Subcutaneous adipose tissue (tissue), 4 donors: ENCODE measurements around the gene IL12RB2. TPM values are rescaled to one million over a fixed set of nuclear protein-coding genes. Genes with fewer than 3 reads are reported as not detected.

ENCODE experiments used
- CTCF ChIP-seq: fragments of 450-650 bp; IDR thresholded peaks from one replicate; pipeline ENCODE4 v1.5.1; 2016; ENCODE audit warnings: low read depth, mild to moderate bottlenecking, control low read depth, antibody characterized with exemption, moderate library complexity
- total RNA-seq, 4 donors: library from RNA; depleted of rRNA; stranded (reverse); fragments of >200 nt; gene quantifications; one replicate each; pipeline ENCODE4 v1.1.0, GENCODE V29; 2016

Gene IL12RB2
- total RNA-seq, 4 donors from 2014 or later = 2.2 to 3.6 (median 3.1) TPM

- TF ChIP-seq CTCF = no peak
These were observed 12.6 kb upstream of the IL12RB2 start for GRCh38 chr1:67294836-67295617.

- TF ChIP-seq CTCF = no peak
These were observed 8.9 kb upstream of the IL12RB2 start for GRCh38 chr1:67298762-67299161.

- no peak for TF ChIP-seq CTCF
These were observed 8.4 kb upstream of the IL12RB2 start for GRCh38 chr1:67299296-67299695.

GRCh38 chr1:67300561-67300960 is 7.1 kb upstream of the IL12RB2 start:
- no peak for TF ChIP-seq CTCF

- TF ChIP-seq CTCF = no peak
These were observed 3.6 kb upstream of the IL12RB2 start for GRCh38 chr1:67304023-67304422.

- TF ChIP-seq CTCF = no peak
These were observed 1.1 kb upstream of the IL12RB2 start for GRCh38 chr1:67306547-67306946.

- no peak for TF ChIP-seq CTCF
These were observed 463 bp downstream of the IL12RB2 start for GRCh38 chr1:67308136-67308535.
